ENCODE results near the gene HIVEP3.

DNA sequence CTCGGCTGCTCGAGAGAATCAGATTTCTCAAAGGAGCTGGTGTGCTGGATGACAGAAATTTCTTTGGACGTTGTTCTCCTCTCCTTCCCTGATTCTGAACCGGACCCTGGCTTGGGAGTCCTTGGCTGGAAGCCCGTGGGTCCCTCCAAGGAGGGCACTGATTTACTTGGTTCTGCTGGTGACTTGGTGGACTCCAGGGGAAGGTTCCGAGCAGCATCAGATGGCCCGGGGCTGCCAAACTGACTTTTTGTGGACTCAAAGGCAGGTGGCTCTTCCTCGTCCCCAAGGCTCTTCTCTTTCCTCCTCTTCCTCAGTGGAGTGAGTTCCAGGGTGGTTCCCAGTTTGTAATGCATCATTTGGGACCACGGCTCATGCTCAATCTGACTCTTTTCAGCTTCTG lies 336.4 kb downstream of the HIVEP3 start:
- TF ChIP-seq, protein P1, sequence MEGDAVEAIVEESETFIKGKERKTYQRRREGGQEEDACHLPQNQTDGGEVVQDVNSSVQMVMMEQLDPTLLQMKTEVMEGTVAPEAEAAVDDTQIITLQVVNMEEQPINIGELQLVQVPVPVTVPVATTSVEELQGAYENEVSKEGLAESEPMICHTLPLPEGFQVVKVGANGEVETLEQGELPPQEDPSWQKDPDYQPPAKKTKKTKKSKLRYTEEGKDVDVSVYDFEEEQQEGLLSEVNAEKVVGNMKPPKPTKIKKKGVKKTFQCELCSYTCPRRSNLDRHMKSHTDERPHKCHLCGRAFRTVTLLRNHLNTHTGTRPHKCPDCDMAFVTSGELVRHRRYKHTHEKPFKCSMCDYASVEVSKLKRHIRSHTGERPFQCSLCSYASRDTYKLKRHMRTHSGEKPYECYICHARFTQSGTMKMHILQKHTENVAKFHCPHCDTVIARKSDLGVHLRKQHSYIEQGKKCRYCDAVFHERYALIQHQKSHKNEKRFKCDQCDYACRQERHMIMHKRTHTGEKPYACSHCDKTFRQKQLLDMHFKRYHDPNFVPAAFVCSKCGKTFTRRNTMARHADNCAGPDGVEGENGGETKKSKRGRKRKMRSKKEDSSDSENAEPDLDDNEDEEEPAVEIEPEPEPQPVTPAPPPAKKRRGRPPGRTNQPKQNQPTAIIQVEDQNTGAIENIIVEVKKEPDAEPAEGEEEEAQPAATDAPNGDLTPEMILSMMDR (IDR thresholded peaks at IDR 0.05): no peak
- TF ChIP-seq POLR2A (IDR thresholded peaks at IDR 0.05): no peak
- TF ChIP-seq POLR2AphosphoS5 (IDR thresholded peaks at IDR 0.05): no peak
